Breast epithelium (tissue), 3 donors: ENCODE results near the gene PFDN2.

Experiments used
- POLR2AphosphoS5 ChIP-seq, 3 donors: sonication (generic); formaldehyde crosslinking; IDR thresholded peaks; one replicate each; pipeline ENCODE4 v1.6.1; 2017; ENCODE audit warnings: antibody characterized with exemption in 3 of 3
- TF ChIP-seq, protein P1 (sequence below), 3 donors: fragments of 450-650 bp; IDR thresholded peaks; one replicate each; pipeline ENCODE4 v1.5.1; 2016 to 2017; ENCODE audit warnings: antibody characterized with exemption in 3 of 3, mild to moderate bottlenecking in 3 of 3, moderate library complexity in 3 of 3

DNA sequence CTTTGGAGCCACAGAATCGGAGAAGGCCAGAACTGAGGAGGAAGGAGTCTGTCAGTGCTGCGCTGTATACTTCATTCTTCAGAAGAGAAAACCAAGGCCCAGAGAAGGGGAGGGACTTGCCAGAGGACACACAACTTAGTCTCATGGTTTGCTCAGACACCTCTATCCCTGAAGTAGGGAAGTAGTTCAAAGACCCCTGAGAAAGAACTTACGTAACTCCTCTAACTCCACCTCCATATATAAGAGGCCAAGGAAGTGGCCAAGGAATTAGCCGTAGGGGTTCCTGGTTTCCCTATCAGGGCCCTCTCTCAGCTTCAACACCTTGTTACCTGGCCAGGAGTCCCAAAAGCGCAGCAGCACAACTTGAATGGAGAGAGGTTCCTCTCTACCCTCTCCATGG, 27.9 kb downstream of the PFDN2 start:
- TF ChIP-seq, protein P1, sequence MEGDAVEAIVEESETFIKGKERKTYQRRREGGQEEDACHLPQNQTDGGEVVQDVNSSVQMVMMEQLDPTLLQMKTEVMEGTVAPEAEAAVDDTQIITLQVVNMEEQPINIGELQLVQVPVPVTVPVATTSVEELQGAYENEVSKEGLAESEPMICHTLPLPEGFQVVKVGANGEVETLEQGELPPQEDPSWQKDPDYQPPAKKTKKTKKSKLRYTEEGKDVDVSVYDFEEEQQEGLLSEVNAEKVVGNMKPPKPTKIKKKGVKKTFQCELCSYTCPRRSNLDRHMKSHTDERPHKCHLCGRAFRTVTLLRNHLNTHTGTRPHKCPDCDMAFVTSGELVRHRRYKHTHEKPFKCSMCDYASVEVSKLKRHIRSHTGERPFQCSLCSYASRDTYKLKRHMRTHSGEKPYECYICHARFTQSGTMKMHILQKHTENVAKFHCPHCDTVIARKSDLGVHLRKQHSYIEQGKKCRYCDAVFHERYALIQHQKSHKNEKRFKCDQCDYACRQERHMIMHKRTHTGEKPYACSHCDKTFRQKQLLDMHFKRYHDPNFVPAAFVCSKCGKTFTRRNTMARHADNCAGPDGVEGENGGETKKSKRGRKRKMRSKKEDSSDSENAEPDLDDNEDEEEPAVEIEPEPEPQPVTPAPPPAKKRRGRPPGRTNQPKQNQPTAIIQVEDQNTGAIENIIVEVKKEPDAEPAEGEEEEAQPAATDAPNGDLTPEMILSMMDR (IDR thresholded peaks at IDR 0.05): no peak
- TF ChIP-seq POLR2AphosphoS5 (IDR thresholded peaks at IDR 0.05): no peak
